AG09319 (cell line): Measurements from ENCODE around the gene PLEKHM3.

Experiments used
- DNase-seq: peaks from one replicate; pipeline ENCODE4 v3.0.0-alpha.2; 2010; ENCODE audit warnings: low read depth; ENCODE audit errors: extremely low read depth
- TF ChIP-seq, protein P1 (sequence below): IDR thresholded peaks from 2 replicates; pipeline ENCODE4 v1.5.1; 2011; ENCODE audit warnings: low read depth, mild to moderate bottlenecking, inconsistent platforms, low read length, moderate library complexity

Gene PLEKHM3

DNA sequence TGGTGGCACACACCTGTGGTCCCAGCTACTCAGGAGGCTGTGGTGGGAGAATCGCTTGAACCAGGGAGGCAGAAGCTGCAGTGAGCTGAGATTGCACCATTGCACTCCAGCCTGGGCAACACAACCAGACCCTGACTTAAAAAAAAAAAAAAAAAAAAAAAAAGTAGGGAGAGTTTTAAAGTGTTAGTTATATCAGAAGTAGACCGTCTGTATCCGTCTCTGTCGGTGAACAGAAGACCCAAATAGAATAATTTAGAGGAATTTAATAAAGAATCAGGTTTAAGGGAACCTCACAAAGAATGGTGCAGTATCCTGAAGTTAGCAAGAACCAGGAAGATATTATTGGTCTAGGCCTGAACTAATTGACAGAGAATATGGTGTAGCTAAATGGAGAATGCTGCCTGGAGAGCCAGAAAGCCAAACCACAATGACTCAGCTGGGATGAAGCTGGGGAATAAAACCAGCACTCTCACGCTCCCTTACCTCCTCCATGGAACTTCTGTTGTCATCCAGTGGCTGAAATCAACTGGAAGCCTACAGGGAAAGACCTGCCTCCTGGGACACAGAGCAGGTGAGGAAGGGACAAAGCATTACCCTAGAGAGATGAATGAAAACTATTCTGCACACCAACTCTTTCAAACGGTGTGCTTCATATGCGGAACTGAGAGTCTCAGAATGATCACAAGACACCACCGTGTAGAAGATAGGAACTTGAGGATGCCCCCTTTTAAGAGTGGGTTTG, 39.1 kb upstream of the PLEKHM3 start:
- TF ChIP-seq, protein P1, sequence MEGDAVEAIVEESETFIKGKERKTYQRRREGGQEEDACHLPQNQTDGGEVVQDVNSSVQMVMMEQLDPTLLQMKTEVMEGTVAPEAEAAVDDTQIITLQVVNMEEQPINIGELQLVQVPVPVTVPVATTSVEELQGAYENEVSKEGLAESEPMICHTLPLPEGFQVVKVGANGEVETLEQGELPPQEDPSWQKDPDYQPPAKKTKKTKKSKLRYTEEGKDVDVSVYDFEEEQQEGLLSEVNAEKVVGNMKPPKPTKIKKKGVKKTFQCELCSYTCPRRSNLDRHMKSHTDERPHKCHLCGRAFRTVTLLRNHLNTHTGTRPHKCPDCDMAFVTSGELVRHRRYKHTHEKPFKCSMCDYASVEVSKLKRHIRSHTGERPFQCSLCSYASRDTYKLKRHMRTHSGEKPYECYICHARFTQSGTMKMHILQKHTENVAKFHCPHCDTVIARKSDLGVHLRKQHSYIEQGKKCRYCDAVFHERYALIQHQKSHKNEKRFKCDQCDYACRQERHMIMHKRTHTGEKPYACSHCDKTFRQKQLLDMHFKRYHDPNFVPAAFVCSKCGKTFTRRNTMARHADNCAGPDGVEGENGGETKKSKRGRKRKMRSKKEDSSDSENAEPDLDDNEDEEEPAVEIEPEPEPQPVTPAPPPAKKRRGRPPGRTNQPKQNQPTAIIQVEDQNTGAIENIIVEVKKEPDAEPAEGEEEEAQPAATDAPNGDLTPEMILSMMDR: no peak
- DNase-seq: peak; percentile 76

DNA sequence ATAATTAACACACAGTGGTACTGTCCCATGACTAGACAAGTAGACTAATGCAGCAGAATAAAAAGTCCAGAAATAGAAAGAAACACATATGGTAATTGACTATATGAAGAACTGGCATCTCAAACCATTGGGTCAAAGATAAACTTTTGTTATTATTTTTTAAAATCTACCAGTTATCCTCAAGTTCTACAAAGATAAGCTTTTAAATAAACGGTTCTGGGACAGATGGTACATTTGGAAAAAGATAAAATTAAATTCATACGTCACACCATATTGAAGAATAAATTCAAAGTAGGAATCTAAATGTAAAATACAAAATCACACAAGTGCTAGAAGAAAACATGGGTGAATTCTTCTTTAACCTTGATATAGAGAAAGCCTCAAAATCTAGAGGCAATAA, 37.6 kb upstream of the PLEKHM3 start:
- DNase-seq: no peak
- TF ChIP-seq, protein P1: no peak

GRCh38 chr2:208062113-208062512, 36.8 kb upstream of the PLEKHM3 start:
- TF ChIP-seq, protein P1: peak; percentile 32
- no peak for DNase-seq

GRCh38 chr2:208057108-208057507, 31.8 kb upstream of the PLEKHM3 start:
- DNase-seq: no peak
- TF ChIP-seq, protein P1: no peak

- TF ChIP-seq, protein P1: no peak
Observed at GRCh38 chr2:208049441-208049840, 24.1 kb upstream of the PLEKHM3 start.

GRCh38 chr2:208049006-208049405, 23.7 kb upstream of the PLEKHM3 start:
- no peak for DNase-seq
- TF ChIP-seq, protein P1: no peak

More at GRCh38 chr2:208049441-208049840, 24.1 kb upstream of the PLEKHM3 start:
- DNase-seq: no peak

- TF ChIP-seq, protein P1: no peak
- DNase-seq: no peak
Observed at GRCh38 chr2:208047840-208048239, 22.5 kb upstream of the PLEKHM3 start.
